Smooth muscle cell (in vitro differentiated cells): Measurements from ENCODE around the gene UBASH3B. TPM values are rescaled to one million over a fixed set of nuclear protein-coding genes. Genes with fewer than 3 reads are reported as not detected.

ENCODE experiments used
- DNase-seq: peaks from one replicate; lab custom pipeline; 2025; ENCODE audit not compliant: unreplicated experiment; lab: John Stamatoyannopoulos, UW
- H2AFZ ChIP-seq: fragments of 200-600 bp; sonication (generic); 2 replicates; pipeline ENCODE4 v1.6.0; 2016; ENCODE audit warnings: antibody characterized with exemption, low read depth, mild to moderate bottlenecking
- H3F3A ChIP-seq: fragments of 200-600 bp; sonication (generic); 2 replicates; pipeline ENCODE4 v1.6.0; 2017; ENCODE audit warnings: antibody characterized with exemption, low read depth
- H3K27ac ChIP-seq: fragments of 200-600 bp; sonication (generic); 2 replicates; pipeline ENCODE4 v1.5.1; 2016; ENCODE audit warnings: low read depth, mild to moderate bottlenecking
- H3K27me3 ChIP-seq: fragments of 200-600 bp; sonication (generic); 2 replicates; pipeline ENCODE4 v1.6.1; 2016; ENCODE audit warnings: low read depth, mild to moderate bottlenecking
- H3K36me3 ChIP-seq: fragments of 200-600 bp; sonication (generic); 2 replicates; pipeline ENCODE4 v1.5.1; 2016; ENCODE audit warnings: low read depth
- H3K4me1 ChIP-seq: fragments of 200-600 bp; sonication (generic); 2 replicates; pipeline ENCODE4 v1.5.1; 2016; ENCODE audit warnings: low read depth
- H3K4me2 ChIP-seq: fragments of 200-600 bp; sonication (generic); 2 replicates; pipeline ENCODE4 v1.6.0; 2016; ENCODE audit warnings: mild to moderate bottlenecking
- H3K4me3 ChIP-seq: fragments of 200-600 bp; sonication (generic); 2 replicates; pipeline ENCODE4 v1.5.1; 2016; ENCODE audit warnings: mild to moderate bottlenecking
- H3K79me2 ChIP-seq: fragments of 200-600 bp; sonication (generic); 2 replicates; pipeline ENCODE4 v1.6.0; 2016; ENCODE audit warnings: low read depth, mild to moderate bottlenecking
- H3K9ac ChIP-seq: fragments of 200-600 bp; sonication (generic); 2 replicates; pipeline ENCODE4 v1.6.0; 2016; ENCODE audit warnings: low read depth
- H3K9me3 ChIP-seq: fragments of 200-600 bp; sonication (generic); replicated peaks from 2 replicates; pipeline ENCODE4 v1.5.1; 2016; ENCODE audit warnings: low read depth
- H4K20me1 ChIP-seq: fragments of 200-600 bp; sonication (generic); 2 replicates; pipeline ENCODE4 v1.6.0; 2016; ENCODE audit warnings: low read depth
- CTCF ChIP-seq: fragments of 200-600 bp; sonication (generic); IDR thresholded peaks from 2 replicates; pipeline ENCODE4 v1.5.1; 2017; ENCODE audit warnings: borderline replicate concordance, mild to moderate bottlenecking, antibody characterized with exemption; ENCODE audit not compliant: insufficient read depth, poor library complexity, severe bottlenecking
- WGBS: methylation state at CpG from one replicate; pipeline ENCODE4 v1.1.7; 2016; ENCODE audit warnings: low lambda C conversion rate; 5-methylcytosine and 5-hydroxymethylcytosine counted together
- polyA plus RNA-seq: library from polyadenylated mRNA; unstranded; fragments of >200 nt; fragmentation: Nextera tagmentation; extraction: Ambion mirVana; gene quantifications from 2 replicates; pipeline ENCODE4 v1.2.1, GENCODE V29; 2016
- total RNA-seq: library from RNA; depleted of rRNA; stranded (reverse); fragments of >200 nt; gene quantifications from 2 replicates; pipeline ENCODE4 v1.2.3, GENCODE V29; 2014

UBASH3B gene
- total and polyA plus RNA-seq, 2 experiments from 2014 or later: 15.8 to 30.5 TPM

- no peak for DNase-seq
These were observed 42.2 kb downstream of the UBASH3B start for GRCh38 chr11:122697636-122698167.

GRCh38 chr11:122698392-122698791 lies 42.9 kb downstream of the UBASH3B start:
- Histone ChIP-seq H3K79me2 (peaks cover 44% of the 10 kb centered on the region), H3K4me2 (no peak overlapping the region), H3K9ac (no peak overlapping the region), H4K20me1 (peaks cover 29% of the 10 kb centered on the region), H3K36me3 (no peaks in the 10 kb centered on the region), H3K9me3 (no peaks in the 10 kb centered on the region), H2AFZ (no peak overlapping the region), H3K27ac (no peak overlapping the region), H3K4me1 (no peaks in the 10 kb centered on the region), H3K27me3 (no peaks in the 10 kb centered on the region), H3K4me3 (no peak overlapping the region), H3F3A (no peaks in the 10 kb centered on the region)
- WGBS: 94% methylated on average over 3 of the region's 3 CpGs
- TF ChIP-seq CTCF: no peak
- no peak for DNase-seq

More at GRCh38 chr11:122697636-122698167, 42.2 kb downstream of the UBASH3B start:
- no peak for TF ChIP-seq CTCF
- H3K9me3 ChIP-seq: no peaks in the 10 kb centered on the region
- H3K36me3 ChIP-seq: no peaks in the 10 kb centered on the region
- H3K4me1 ChIP-seq: no peaks in the 10 kb centered on the region
- no peaks in the 10 kb centered on the region for H3F3A ChIP-seq
- no peak overlapping the region for H3K4me2 ChIP-seq
- H3K27me3 ChIP-seq: no peaks in the 10 kb centered on the region
- no peak overlapping the region for H2AFZ ChIP-seq
- H3K27ac ChIP-seq: peak overlapping the region; percentile 15
- H3K9ac ChIP-seq: no peak overlapping the region
- H3K79me2 ChIP-seq: peaks cover 46% of the 10 kb centered on the region
- no peak overlapping the region for H3K4me3 ChIP-seq
- whole genome bisulfite sequencing: 85% methylated on average over 8 of the region's 8 CpGs
- H4K20me1 ChIP-seq: peaks cover 31% of the 10 kb centered on the region

GRCh38 chr11:122700666-122701065 lies 45.1 kb downstream of the UBASH3B start:
- Histone ChIP-seq H3F3A (no peaks in the 10 kb centered on the region), H3K4me2 (no peak overlapping the region), H3K9me3 (no peaks in the 10 kb centered on the region), H3K27me3 (no peaks in the 10 kb centered on the region), H3K79me2 (peaks cover 31% of the 10 kb centered on the region), H4K20me1 (peaks cover 29% of the 10 kb centered on the region), H3K27ac (no peak overlapping the region), H3K9ac (no peak overlapping the region), H2AFZ (no peak overlapping the region), H3K4me3 (no peak overlapping the region), H3K4me1 (no peaks in the 10 kb centered on the region), H3K36me3 (no peaks in the 10 kb centered on the region)
- DNase-seq: no peak
- no peak for TF ChIP-seq CTCF
- 98% methylated on average over 3 of the region's 3 CpGs for WGBS

- H3K4me2 ChIP-seq: no peak overlapping the region
- no peaks in the 10 kb centered on the region for H3F3A ChIP-seq
- no peak overlapping the region for H3K9ac ChIP-seq
- no peak for TF ChIP-seq CTCF
- H3K4me1 ChIP-seq: no peaks in the 10 kb centered on the region
- no peaks in the 10 kb centered on the region for H3K9me3 ChIP-seq
- H3K36me3 ChIP-seq: no peaks in the 10 kb centered on the region
- no peaks in the 10 kb centered on the region for H3K27me3 ChIP-seq
- H3K4me3 ChIP-seq: no peak overlapping the region
- no peak overlapping the region for H2AFZ ChIP-seq
- no peak for DNase-seq
- H3K27ac ChIP-seq: no peak overlapping the region
- peaks cover 31% of the 10 kb centered on the region for H3K79me2 ChIP-seq
- H4K20me1 ChIP-seq: peaks cover 29% of the 10 kb centered on the region
- 90% methylated on average over 4 of the region's 4 CpGs for WGBS
These were observed 45.6 kb downstream of the UBASH3B start for GRCh38 chr11:122701143-122701542.
